Ramos (cell line): ENCODE data around the gene WASF3.

Experiments
- in situ Hi-C: fragments of 300-500 bp; cut with MboI; formaldehyde crosslinking; loops from one replicate; pipeline ENCODE4 v1.14.3; 2022; ENCODE audit warnings: low sequenced_read_pairs; ENCODE audit not compliant: unreplicated experiment

WASF3 gene

DNA sequence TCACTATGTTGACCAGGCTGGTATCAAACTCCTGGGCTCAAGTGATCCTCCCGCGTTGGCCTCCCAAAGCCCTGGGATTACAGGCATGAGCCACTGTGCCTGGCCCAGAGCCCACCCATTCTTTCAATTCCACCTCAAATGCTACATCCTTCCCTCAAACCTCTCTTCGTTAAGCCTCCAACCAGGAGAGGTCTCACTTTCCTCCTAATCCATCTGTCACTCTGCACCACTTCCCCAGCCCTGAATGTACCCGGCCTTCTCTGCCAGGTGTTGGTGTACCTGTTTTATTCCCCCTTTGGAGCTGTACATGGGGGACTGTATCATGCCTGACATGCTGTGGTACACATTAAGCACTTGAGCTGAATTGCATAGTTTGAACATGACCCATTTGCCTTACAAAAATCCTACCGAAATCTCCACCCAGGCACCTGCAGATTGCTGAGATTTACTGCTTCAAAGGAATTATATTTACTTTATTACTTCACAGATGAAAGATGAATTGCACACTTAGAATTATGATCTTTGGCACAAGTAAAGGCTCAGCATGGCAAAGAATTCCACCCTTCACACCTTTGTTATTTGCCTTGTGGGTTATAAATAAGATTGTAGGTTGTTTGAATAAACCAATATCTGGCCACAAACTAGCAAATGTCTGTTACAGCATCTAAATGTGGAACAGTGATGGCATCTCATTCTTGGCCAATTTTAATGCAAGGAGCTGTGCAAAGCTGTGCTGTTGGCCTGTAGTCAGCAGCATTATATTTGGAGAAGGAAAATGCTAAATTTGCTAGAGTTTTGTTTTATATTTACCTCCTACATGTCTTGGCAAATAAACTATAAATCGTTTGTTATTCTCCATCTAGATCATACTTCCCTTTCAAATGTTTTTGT is 15.6 kb upstream of the WASF3 start:
- in situ Hi-C loops, result no loop called here

DNA sequence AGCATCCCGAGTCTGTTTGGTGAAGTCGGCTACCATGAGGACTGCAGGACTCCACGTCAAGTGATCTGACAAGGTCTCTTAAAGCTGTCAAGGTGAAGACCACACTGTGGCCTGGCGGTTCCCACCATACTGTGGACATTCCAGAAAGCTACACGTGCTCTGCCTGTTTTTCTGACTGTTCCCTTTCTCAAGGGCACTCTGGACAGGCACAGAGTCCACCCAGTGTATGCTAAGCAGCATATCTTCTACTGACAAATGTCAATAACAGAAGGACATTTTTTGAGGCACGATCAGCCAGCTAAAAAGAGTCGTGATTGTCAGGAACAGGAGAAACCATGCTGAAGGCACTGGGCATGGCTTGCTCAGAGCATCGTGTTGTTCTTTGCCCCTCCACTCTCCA is 12.8 kb upstream of the WASF3 start:
- in situ Hi-C loops, result no loop called here

DNA sequence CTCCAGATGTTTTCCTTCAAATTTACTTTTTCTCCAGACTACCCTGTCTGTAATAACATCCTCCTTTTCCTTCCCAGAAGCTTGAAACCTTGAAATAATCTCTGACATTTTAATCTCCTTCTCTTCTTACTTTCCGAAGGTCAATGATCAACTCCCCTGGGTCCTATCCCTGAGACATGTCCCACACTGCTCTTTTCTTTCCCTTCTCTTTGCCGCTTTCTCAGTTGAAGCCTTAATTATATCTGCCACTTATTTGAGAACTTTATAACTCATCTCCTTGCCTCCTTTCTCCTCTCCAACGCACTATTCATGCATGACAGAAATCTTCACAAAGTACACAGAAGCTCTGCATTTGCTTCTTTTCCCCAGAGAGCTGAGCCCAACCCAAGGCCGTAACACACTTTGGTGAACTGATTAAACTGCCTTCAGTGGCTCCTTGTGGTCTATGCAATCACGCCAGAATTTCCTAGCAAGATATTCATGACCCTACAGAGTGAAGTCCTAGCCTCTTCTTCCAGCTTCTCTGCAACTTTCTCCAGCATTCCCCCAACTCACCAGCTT is 9.2 kb upstream of the WASF3 start:
- in situ Hi-C loops, result no loop called here

DNA sequence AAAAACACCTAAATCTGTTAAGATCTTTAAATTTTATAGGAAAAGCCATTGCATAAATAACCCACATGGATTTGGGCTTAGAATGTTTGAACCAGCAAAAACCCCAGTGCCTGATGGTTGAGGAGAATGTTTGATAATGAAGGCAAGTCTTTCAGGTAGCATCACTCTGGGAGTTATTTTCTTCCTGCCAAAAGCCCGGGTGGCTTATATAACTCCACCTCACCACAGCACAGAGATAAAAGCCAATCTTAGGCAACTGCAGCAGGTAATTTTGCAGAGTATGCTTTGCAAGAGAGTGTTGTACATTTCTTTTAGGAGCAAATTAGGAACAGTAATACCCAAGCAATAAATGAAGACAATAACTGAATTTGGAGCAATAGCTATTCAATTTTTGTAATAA is 7.8 kb upstream of the WASF3 start:
- in situ Hi-C loops, result no loop called here

DNA sequence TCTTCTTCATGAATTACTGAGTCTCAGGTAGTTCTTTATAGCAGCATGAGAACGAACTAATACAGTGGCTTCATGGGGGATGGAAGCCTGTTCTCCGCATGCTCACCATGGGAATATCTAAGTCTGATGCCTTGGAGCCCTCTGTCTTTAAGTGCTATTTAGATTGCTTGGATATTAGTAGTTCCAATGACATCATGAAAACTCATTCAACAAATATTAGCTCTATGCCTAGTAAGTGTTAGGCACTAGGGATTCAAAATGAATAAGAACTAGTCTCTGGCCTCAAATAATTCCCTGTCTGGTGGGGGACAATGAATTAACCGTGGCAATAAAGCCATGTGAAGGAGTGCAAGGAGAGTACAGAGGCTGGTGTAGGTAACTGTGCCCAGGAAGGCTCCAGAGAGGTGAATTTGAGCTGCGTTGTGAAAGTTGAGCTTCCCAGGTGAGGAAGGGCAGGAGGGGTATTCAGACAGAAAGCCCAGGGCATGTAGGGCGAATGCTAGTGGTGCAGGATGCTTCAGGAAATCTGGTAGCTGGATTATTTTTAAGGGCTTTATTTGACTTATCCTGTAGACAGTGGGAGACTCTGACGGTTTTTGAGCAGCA is 6.1 kb upstream of the WASF3 start:
- in situ Hi-C loops, result no loop called here

DNA sequence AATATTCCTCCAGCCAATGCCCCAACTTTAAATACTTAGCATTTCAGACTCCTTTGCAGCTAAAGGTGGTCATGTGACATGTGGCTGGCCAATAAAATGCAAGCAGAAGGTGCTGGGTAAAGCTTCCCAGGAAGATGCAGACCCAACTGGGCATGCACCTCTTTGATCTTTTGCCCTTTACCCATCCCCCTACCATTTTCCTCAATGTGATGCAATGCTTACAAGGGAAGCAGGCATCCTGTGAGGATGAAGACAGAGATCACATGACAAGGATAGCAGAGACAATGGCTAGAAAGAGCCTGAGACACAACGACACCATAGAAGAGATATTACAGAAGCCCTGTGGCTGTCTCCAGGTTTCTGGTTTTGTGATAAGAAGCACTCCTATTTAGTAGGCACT is 2.1 kb upstream of the WASF3 start:
- in situ Hi-C loops, result no loop called here

DNA sequence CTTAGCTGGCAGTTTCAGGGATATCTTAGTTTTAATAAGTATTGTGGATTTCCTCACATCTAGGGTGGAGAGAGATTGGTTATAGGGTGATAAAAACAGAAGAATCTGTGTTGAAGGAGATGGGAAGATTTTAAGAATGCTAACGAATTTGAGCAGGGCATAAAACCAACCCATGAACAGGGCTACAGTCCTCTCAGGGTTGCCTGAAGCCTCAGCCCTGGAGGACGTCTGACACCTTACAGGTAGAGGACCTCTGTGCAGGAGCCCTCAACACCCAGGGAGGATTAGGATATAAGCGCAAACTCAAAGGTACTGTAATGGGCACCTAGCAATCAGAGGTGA is 461 bp upstream of the WASF3 start:
- in situ Hi-C loops, result no loop called here

DNA sequence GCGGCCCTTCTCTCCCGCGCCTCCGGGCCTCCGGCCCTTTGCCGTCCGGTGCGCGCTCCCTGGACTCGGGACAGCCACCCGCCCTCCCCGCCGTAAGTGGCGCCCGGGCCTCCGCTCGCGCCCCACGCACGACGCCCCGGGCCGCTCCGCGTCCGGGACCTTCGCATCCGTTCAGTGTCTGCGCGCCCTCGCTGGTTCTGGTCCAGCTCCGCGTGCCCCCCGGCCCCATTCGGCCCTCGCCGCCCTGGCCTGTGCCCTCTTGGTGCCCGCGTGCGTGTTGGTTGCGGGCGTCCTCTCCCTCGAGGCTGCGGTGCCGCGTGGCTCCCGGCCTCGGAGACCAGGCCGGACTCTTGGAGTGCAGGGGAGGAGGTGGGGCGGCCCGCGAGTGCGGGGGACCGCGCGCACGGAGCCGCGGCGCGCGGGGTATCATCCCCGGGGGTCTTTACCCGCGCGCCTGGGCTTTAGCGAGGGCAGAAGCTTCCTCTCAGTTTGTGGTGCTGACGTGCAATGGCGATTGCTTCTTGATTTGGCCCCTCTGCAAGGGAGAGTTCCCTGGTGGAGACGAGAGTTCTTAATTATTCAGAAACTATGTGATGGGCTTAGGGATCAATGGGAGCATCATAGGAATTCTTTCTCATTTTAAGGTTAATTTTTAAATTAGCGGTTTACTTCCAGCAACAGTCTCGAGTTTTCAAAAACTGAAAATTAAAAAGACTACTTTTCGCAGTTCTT is 757 bp downstream of the WASF3 start:
- in situ Hi-C loops, result no loop called here

DNA sequence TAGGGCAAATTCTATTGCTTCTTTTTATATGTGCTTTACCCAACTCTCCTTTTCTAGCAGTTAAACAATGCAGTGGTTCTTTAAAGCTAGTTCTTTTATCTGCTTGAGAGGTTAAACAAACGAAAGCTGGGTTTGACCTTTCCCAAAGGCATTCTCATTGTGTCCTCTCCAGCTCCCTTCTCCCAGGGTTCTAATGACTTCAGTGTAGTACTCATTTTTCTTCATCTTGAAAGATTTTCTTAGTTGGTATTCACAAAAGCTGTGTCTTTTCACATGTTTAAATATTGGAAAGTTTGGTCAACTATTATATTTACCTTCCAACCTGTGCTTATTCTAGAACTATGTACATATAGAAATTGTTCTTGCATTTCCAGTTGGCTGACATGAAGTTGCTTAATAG is 1.5 kb downstream of the WASF3 start:
- in situ Hi-C loops, result no loop called here

DNA sequence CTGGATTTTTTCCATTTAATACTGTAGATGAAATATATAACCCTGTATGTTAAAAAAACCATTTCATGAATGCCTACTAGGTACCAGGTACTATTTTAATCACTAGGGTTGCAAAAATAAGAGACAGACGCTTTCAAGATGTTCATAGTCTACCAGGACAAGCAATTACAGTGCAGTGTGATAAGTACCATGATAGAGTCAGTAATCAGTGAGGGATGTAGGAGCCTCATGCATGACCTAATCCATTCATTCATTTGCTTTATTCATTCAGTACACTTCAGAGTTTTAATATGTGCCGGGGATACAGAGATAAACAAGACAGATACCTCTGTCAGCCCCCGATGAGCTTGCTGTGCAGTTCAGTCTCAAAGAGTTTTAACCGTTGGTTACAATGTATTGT is 3.0 kb downstream of the WASF3 start:
- in situ Hi-C loops, result no loop called here

DNA sequence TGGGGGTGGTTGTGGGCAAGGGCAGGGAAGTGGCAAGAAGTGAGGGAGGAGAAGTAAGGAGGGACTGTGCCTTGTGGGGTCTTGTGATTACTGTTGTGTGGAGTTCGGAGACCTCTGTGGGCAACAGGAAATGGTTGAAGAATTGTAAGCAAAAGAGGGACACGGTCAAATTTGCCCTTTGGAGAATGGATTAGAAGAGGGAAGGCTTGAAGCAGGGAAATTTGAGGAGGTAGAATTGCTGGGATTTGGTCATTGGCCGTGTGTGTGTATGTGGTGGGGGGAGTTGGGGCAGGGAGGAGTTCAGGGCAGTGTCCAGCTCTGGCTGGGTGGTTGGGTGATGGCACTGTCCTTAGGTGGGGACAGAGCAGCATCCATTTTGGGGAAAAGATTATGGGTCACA is 3.6 kb downstream of the WASF3 start:
- in situ Hi-C loops, result no loop called here

DNA sequence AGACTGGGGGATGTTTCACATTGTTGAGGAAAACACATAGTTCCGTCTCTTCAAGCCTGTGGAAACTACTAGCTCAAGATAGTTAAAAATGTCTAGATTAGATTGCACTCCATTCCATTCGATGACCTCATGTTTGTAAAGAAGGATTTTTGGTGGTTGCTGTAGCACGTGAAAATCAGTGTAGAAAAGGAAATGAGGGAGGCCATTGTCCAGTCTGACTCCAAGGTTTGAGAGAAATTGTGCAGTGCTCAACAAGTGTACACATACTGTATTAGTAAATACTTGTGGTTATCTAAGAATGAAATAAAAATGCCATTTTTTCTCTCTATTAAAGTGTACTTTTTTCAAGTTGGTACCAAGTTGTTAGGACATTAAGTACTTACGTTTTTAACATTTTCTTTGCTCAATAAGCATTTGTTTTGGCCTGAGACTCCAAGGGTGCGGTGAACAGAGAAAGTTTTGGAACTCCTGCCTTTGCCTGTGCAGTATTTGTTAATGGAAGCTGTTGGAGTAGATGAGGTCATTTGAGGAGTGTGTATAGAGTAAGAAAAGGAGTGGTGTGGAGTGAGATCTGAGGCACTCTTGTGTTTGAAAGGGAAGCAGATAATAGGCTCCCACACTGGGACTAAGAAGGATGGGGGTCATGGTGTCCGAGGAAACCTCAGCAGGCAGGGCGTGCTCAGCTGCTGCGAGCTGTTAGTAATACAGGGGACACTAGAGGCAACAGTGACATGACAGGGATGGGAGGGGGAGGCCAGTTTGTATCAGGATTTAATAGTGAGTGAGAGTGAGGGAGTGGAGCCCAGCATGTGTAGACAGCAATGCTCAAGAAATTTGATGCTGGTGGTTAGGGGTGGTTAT is 4.4 kb downstream of the WASF3 start:
- in situ Hi-C loops, result no loop called here

DNA sequence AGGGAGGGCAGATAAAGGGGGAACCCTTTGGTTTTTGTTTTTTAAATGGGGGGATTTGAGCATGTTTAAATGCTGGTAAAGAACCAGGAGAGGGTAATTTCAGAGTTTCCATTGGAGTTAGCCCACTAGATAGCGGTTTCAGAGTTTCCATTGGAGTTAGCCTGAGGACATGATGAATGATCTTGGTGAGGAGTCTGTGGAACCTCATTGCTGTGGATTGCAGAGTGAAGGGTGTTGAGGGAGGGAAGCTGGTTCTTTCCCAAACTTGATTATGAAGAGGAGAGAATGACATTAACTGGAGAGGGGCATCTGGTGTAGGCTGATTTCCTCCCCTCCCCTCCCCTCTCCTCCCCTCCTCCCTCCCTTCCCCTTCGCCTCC is 5.0 kb downstream of the WASF3 start:
- in situ Hi-C loops, result no loop called here

DNA sequence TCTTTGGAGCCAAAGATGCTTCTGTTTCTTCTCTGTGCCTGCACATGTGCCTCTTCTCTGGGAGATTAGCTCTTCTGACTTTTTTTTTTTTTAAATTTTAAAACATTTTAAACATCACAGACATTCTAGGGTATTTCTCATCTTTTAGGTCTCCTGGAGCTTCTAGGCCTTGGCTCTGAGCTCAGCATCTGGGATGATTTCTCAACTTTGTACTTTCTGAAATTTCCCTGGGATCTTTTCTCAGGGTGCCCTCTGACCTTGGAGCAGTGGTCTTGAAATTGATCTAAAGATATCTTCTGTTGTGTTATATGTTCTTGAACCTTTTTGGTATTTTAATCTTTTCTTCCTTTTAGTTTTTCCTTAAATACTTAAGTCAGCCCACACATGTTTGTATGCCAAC is 6.2 kb downstream of the WASF3 start:
- in situ Hi-C loops, result no loop called here

DNA sequence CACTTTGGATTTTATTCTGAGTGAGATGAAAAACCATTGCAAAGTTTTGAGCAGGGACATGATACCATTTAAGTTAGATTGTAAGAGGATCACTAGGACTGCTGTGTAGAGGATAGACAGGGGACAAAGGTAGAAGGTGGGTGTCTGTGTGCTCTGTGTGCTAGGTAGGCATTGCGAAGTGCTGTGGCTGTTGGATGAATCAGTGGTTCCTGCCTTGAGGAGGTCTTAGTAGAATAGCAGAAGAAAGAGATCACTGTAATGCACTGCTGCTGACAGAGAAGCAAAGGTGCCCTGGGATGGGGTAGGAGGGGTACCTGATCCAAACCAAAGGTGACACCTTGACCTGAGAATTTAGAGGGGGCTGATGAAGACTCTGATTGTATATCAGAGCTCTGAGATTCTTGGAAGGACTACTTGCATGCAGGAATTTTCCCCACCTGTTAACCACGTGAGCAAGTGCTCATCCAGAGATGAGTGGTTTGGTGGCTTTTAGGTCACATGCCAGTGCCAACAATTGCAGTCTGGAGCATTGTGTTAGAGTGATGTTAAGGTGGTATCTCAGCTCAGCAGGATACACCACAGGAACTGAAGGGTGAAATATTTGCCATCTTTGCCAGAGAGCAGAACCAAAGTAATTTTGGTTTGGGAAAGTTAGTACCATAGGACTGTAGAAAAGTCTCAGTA is 10.8 kb downstream of the WASF3 start:
- in situ Hi-C loops, result no loop called here

DNA sequence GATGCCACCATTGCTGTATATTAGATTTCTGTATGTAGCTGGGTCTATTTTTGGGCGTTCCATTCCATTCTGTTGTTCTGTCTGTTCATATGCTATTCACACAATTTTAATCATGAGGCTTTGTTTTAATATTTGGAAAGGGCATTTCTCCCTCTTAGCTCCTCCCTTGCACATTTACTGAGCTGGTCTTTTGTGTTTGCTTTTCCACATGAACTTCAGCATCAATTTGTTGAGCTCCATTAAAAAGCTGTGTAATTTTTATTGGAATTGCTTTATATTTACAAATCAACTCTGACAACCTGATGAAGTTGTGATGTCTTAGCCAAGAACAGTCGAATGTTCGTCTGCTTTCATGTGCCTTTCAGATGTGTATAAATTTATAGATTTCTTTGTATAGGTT is 14.0 kb downstream of the WASF3 start:
- in situ Hi-C loops, result no loop called here

DNA sequence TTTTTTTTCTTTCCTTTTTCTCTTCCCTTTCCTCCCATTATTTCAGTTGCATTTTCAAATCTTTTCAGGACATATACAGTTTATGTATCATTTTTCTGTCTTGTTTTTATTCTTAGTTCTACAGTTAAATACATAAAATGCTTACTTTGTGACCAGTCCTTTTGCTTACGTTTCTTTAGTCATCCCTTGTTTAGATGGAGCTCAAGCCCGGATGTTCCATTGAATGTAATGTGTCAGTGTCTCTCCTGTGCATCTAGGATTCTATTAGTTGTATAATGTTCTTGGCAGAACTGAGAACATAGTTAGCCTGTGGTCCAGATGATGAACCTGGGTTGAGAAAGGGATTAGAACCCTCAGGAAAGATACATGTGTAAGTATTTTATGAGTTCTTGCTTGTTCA is 17.8 kb downstream of the WASF3 start:
- in situ Hi-C loops, result no loop called here

DNA sequence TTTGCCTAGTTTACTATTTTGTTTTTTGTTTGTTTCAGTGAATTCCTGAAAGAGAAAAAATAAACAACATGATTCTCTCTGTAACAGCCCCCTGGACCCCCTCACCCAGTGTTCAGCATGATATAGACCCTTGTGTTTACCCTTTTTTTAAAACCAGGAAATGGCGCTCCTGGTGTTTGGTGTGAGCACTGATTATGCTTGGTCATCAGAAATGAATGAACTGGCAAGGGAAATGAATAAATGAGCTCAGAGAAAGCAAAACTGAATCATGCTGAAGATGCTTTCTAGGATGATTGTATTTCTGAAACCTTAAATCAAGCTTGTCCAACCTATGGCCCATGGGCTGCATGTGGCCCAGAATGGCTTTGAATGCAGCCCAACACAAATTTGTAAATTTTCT is 22.1 kb downstream of the WASF3 start:
- in situ Hi-C loops, result no loop called here

DNA sequence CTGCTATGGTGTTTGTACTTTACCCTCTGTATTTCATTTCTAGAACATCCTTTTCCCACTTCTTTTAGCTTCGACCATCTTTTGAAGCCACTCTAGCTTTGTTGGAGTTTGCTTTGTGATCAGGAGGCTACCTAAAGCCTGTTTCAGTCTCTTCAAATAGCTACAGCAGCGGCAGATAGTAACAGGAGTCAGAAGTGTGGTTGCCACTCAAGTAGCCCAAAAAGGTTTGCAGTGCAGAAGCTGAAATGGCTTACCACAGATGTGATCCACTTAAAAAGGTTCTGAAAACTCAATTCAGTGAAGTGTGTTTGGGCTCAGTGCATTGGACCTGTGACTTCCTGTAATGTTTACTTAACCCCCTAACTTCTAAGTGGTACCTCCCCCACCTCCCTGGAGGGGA is 26.2 kb downstream of the WASF3 start:
- in situ Hi-C loops, result no loop called here

DNA sequence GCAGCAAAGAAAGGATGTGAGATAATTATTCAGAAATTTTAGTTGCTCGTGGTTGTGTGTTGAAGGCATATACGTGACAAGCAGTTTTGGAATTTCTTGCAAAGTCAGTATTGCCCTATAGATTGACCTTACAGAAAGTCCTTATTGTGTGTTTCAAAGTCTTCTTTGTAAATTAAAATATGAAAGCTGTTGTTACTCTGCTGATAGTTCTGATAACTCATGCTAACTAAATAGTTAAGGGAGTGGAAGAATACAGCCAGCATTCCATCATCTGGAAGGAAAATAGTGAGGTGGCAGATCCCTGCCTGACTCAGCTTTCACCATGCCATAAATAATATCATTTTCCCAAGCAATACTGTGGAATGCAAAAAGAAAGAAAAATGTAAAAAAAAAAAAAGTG is 27.2 kb downstream of the WASF3 start:
- in situ Hi-C loops, result no loop called here
